MCF 10A (cell line): ENCODE data around the gene NAPEPLD. TPM values are rescaled to one million over a fixed set of nuclear protein-coding genes. Genes with fewer than 3 reads are reported as not detected.
"Not testable (repeated sequence)": the region's sequence is repeated elsewhere in the genome, so short reads cannot be mapped to it uniquely, and the experiment has no call there.

Source experiments
- Bru-seq: library from RNA; stranded (reverse); fragments of 400-500 nt; gene quantifications from one replicate; lab custom pipeline; 2021; lab: Mats Ljungman, UMichigan
- BruChase-seq, 2 experiments: library from RNA; stranded (reverse); fragments of 400-500 nt; gene quantifications; one replicate each; lab custom pipeline; 2021; lab: Mats Ljungman, UMichigan
- BruUV-seq: library from RNA; stranded (reverse); fragments of 400-500 nt; replicated peaks from 2 replicates; lab custom pipeline; 2021; lab: Mats Ljungman, UMichigan
- CTCF ChIA-PET: fragments of 300-600 bp; sonication (Branson Sonifier 250); formaldehyde crosslinking; extraction: SDS; loops from one replicate; lab custom pipeline; 2021; ENCODE audit warnings: antibody characterized with exemption, inconsistent platforms; lab: Yijun Ruan, JAX
- POLR2A ChIA-PET: fragments of 300-600, 350-650 bp; sonication (Branson Sonifier 250); formaldehyde crosslinking; extraction: SDS; loops from one replicate; lab custom pipeline; 2020; ENCODE audit warnings: antibody characterized with exemption, inconsistent platforms; lab: Yijun Ruan, JAX
- DNase-seq: peaks from one replicate; pipeline ENCODE4 v3.0.0-alpha.2; 2018; ENCODE audit not compliant: unreplicated experiment
- H3K27ac Mint-ChIP-seq: one replicate; pipeline ENCODE4 v1.8.0; 2022; ENCODE audit warnings: mild to moderate bottlenecking, low read depth, mixed read lengths; ENCODE audit not compliant: unreplicated experiment
- H3K27me3 Mint-ChIP-seq: one replicate; pipeline ENCODE4 v1.8.0; 2022; ENCODE audit warnings: mixed read lengths; ENCODE audit not compliant: insufficient read depth, unreplicated experiment
- H3K36me3 Mint-ChIP-seq: one replicate; pipeline ENCODE4 v1.8.0; 2022; ENCODE audit warnings: mild to moderate bottlenecking, moderate library complexity, mixed read lengths; ENCODE audit not compliant: insufficient read depth, unreplicated experiment
- H3K4me1 Mint-ChIP-seq: one replicate; pipeline ENCODE4 v1.8.0; 2022; ENCODE audit warnings: mixed read lengths; ENCODE audit not compliant: insufficient read depth, unreplicated experiment
- H3K4me3 Mint-ChIP-seq: one replicate; pipeline ENCODE4 v1.8.0; 2022; ENCODE audit warnings: mild to moderate bottlenecking, moderate library complexity, mixed read lengths; ENCODE audit not compliant: unreplicated experiment
- H3K9me3 Mint-ChIP-seq: one replicate; pipeline ENCODE4 v1.8.0; 2022; ENCODE audit warnings: mixed read lengths; ENCODE audit not compliant: unreplicated experiment
- intact Hi-C: fragments of 100-400 bp; cut with micrococcal nuclease; formaldehyde crosslinking; loops from 2 replicates; pipeline ENCODE4 v1.14.1; 2022
- long read RNA-seq: library from polyadenylated mRNA; stranded (forward); transcript quantifications from one replicate; pipeline ENCODE4 v2.0.0, GENCODE V29; 2022
- total RNA-seq: library from RNA; stranded (reverse); gene quantifications from 2 replicates; pipeline ENCODE4 v1.2.3, GENCODE V29; 2022
- TF ChIP-seq, protein P1 (sequence below): fragments of 200-600 bp; IDR thresholded peaks from one replicate; pipeline ENCODE4 v1.8.0; 2022; ENCODE audit warnings: antibody characterized with exemption, mild to moderate bottlenecking; ENCODE audit not compliant: unreplicated experiment

NAPEPLD gene
- total RNA-seq: 5.8 and 6.1 TPM in 2 replicates
- percentile 54 among the genes with signal in this experiment for Bru-seq, nascent RNA
- BruChase-seq, experiment 1, labeled RNA remaining after a 6-hour chase: percentile 41 among the genes with signal in this experiment
- percentile 60 among the genes with signal in this experiment for BruChase-seq, experiment 2, labeled RNA remaining after a 2-hour chase
- long read RNA-seq, partial matches to known transcripts: 0 of 3 reads
- long read RNA-seq, other reads (novel, unspliced or antisense): 1 of 3 reads

DNA sequence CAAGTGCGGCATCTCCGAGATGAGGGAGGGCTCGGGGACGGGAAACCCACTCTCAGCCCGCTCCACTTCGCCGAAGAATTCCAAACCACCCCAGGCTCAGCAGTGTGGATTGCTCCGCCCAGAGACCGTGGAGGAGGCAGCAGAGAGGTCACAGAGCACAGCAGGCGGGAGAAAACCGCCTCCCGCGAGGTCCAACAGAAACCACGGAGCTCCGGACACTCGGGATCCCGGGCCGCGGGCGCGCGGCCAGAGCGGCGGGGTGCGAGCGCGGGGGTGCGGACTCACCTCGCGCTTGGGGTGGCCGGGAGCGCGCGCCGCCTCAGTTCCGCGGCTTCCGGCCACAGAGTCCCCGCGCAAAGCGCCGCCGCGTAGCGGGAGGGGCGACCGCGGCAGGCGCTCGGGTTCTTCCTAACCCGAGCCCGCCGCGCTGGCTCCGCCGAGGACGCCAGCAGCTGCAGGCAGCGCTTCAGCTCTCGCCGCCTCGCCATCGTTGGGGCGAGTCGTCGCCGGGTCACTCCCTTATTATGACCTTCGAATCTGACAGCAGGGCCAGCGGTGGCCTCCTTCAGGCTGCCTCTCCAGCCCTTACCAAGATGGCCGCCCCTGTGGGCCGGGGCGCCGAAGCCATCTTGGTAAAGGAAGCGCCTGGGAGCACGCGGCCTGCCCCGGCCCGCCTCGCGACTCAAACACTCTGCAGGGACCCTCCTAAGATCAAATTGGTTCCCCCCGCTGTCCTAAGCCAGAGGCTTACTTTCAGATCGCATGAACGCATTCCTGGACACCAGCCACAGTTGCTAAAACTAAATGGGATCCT lies at the start of gene NAPEPLD:
Gene NAPEPLD (minus strand): TSS at position 106 of the 814 bp plus-strand sequence. CDS start 20,323 bp downstream, outside the sequence.
- H3K27ac Mint-ChIP-seq: peak within 1 kb of the TSS; percentile 93
- CTCF ChIA-PET: interaction anchor here (0.6 to 1.2 kb wide), 4 partner anchors 29 to 369 kb away, joined by 3 to 4 read pairs (median 3); partner anchors contain the start of genes ARMC10 and FBXL13
- intact Hi-C loops: loop anchor here (1.0 to 10.0 kb wide), 3 partner anchors 36 to 136 kb away; partner anchors contain the start of genes ARMC10 and FBXL13
- BruUV-seq: no TSS peak
- peaks cover 7% of the 10 kb centered on the region for H3K4me1 Mint-ChIP-seq
- H3K36me3 Mint-ChIP-seq: peaks cover 6% of the 10 kb centered on the region
- peak within 1 kb of the TSS; percentile 92 for H3K4me3 Mint-ChIP-seq
- no peaks in the 10 kb centered on the region for H3K9me3 Mint-ChIP-seq
- H3K27me3 Mint-ChIP-seq: no peaks in the 10 kb centered on the region
- TF ChIP-seq, protein P1, sequence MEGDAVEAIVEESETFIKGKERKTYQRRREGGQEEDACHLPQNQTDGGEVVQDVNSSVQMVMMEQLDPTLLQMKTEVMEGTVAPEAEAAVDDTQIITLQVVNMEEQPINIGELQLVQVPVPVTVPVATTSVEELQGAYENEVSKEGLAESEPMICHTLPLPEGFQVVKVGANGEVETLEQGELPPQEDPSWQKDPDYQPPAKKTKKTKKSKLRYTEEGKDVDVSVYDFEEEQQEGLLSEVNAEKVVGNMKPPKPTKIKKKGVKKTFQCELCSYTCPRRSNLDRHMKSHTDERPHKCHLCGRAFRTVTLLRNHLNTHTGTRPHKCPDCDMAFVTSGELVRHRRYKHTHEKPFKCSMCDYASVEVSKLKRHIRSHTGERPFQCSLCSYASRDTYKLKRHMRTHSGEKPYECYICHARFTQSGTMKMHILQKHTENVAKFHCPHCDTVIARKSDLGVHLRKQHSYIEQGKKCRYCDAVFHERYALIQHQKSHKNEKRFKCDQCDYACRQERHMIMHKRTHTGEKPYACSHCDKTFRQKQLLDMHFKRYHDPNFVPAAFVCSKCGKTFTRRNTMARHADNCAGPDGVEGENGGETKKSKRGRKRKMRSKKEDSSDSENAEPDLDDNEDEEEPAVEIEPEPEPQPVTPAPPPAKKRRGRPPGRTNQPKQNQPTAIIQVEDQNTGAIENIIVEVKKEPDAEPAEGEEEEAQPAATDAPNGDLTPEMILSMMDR: no peak
- POLR2A ChIA-PET: interaction anchor here (0.6 to 2.6 kb wide), 9 partner anchors 18 to 1868 kb away, joined by 3 to 40 read pairs (median 3); partner anchors contain the start of genes ARMC10, DNAJC2, FBXL13 and PSMC2
- peak; percentile 82 for DNase-seq

DNA sequence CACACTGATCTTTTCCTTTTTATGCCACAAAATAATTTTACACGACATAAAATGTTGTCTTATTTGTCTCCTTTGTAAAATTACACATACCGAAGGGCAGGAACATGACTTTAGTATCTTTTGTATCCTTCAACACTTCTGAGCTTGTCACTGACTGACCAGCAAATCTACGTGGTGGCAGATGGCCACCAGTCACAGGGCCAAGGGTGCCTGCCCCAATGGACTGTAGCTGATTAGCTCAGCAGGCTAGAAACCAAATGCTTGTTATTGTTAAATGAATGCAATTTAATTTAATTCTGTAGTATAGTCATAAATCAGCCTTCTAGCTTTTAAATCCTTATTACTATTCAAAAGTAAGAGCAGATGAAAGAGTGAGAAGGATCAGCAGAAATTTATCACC lies 49.2 kb upstream of the NAPEPLD start:
- intact Hi-C loops, BruUV-seq, H3K9me3 Mint-ChIP-seq, H3K4me1 Mint-ChIP-seq, CTCF ChIA-PET, H3K27me3 Mint-ChIP-seq, DNase-seq, H3K4me3 Mint-ChIP-seq, H3K27ac Mint-ChIP-seq, H3K36me3 Mint-ChIP-seq, POLR2A ChIA-PET: not testable (repeated sequence)

DNA sequence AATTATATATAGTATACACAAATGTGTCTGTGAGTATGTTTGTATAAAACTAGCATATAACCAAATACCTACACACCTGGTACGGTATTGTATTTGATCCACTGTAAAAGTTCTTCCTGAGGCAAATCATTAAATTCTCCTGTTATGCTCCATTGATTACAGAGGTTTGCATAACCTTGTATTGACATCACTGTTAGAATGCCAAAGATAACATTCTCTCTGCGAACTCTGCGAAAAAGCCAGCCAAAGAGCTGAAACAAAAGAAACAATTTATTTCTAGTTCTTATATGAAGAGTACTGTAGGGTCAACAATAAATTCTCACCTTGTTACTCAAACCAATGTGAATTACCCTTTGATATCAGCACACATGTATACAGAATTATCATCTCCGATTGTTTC lies 46.5 kb upstream of the NAPEPLD start:
- intact Hi-C loops: not testable (repeated sequence)

DNA sequence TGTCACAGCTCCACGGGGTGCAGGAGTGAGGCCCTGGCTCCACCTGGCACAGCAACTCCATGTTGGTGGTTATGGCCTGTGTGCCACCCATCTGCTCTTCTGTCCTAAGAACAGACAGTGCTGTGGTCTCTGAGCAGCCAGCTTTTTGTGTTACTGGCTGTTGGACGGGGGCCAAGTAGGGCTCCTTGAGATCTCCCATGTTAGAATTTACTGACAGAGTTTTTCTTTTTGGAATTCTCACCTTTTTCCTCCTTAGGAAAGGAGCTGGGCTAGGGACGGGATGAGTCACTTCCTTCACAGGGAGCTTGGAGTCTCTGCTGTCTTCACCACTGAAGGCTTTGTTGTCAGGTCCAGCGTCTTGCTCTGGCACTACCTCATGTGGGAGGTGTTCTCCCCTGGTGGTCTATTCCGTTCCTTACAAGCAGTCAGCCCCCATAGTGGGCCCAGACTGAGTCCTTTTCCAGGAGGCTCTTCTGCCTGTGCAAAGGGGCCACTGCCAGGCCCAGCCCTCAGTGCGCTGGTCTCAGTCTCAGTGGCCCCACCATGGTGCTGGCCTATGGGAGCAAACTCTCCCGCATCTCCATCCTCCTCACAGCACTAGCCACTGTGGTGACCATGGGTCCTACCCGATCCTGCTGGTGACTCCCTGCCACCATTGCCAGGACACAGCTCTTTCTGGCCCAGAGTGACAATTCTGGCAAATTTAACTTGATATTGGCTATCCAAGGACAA lies 23.7 kb upstream of the NAPEPLD start:
- H3K27ac Mint-ChIP-seq, BruUV-seq, CTCF ChIA-PET, H3K4me1 Mint-ChIP-seq, H3K27me3 Mint-ChIP-seq, POLR2A ChIA-PET, H3K36me3 Mint-ChIP-seq, H3K9me3 Mint-ChIP-seq, DNase-seq, H3K4me3 Mint-ChIP-seq, intact Hi-C loops: not testable (repeated sequence)

More for the DNA sequence above, 46.5 kb upstream of the NAPEPLD start:
- H3K4me3 Mint-ChIP-seq, H3K9me3 Mint-ChIP-seq, H3K4me1 Mint-ChIP-seq, BruUV-seq, DNase-seq, CTCF ChIA-PET, H3K36me3 Mint-ChIP-seq, POLR2A ChIA-PET, H3K27ac Mint-ChIP-seq: not testable (repeated sequence)
- H3K27me3 Mint-ChIP-seq: peaks cover 25% of the 10 kb centered on the region

DNA sequence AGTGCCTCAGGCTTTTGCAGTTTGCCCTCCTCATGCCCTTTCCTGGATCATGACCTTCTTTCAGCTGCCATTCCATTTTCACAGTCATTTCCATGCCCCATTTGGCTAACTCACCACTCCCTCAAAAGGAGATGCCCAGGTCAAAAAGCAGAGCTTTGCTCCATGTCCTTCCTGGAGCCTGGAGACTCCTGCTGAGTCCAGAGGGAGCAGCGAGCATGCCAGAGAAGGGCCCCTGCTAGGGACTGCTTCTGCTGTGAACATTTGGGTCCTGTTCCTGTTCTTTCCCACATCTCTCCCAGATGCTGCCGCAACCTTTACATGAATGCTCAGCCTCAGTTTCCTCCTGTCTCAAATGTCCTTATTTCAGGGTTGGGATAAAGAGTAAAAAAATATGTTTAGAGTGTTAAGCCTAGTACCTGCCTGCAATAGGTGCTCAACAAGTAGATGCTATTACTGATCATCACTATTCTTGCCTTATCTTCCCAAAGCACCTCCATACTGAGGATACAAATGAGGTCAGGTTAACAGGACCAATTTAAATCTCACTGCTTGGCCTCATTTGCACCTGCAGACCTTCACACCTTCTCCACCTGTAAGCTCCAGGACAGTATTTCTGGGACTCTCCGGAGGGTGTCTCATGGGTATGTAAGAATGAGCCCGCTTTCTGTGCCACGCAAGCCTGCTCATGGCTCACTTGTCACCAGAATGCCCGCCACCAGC lies 23.0 kb upstream of the NAPEPLD start:
- BruUV-seq, H3K36me3 Mint-ChIP-seq, CTCF ChIA-PET, DNase-seq, H3K9me3 Mint-ChIP-seq, H3K4me1 Mint-ChIP-seq, H3K27me3 Mint-ChIP-seq, H3K4me3 Mint-ChIP-seq, intact Hi-C loops, H3K27ac Mint-ChIP-seq, POLR2A ChIA-PET: not testable (repeated sequence)

GRCh38 chr7:103166921-103167544 lies 18.1 kb upstream of the NAPEPLD start:
- H3K4me3 Mint-ChIP-seq, CTCF ChIA-PET, intact Hi-C loops: not testable (repeated sequence)

DNA sequence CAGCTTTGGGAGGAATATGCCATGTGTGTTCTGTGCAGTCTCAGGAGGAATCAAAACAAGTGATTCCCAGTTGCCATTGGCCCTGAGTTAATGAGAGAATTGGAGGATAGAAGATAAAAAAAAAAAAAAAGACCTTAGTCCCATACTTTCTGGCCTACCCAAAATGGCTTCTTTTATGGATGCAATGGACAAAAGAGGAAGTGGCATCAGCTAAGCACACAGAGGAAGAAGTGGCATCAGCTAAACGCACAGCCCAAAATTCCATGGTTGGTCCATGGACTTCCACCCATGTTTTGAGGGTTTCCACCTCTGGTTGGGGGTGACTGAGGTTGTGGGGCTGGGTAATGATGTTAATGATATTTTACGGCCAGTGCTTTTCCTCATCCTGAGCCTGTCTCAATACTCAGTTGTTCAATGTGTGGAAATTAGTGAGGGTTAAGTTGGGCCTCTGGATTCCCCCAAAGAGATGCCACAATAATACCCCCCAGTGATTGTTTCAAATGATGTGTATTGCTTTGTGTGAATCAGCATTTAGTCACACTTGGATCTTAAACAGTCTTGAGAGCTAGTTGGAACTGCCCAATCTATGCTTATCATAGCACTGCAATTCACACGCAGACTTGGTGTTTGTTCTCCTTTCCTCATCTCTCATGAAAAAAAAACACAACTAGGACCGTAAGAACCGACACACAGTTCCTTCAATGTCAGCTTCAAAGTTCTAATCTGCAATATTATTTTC lies 14.4 kb upstream of the NAPEPLD start:
- H3K36me3 Mint-ChIP-seq, H3K4me1 Mint-ChIP-seq, intact Hi-C loops, H3K4me3 Mint-ChIP-seq, BruUV-seq, H3K27ac Mint-ChIP-seq, CTCF ChIA-PET, H3K9me3 Mint-ChIP-seq, DNase-seq, H3K27me3 Mint-ChIP-seq: not testable (repeated sequence)
- POLR2A ChIA-PET: interaction anchor here (0.7 kb wide), 1 partner anchor 9 kb away, joined by 4 read pairs; no protein-coding TSS in a partner anchor

More at GRCh38 chr7:103166921-103167544, 18.1 kb upstream of the NAPEPLD start:
- POLR2A ChIA-PET, BruUV-seq, H3K9me3 Mint-ChIP-seq, H3K27me3 Mint-ChIP-seq, DNase-seq, H3K36me3 Mint-ChIP-seq, H3K4me1 Mint-ChIP-seq, H3K27ac Mint-ChIP-seq: not testable (repeated sequence)
